Fibroblast of mammary gland (primary cell): ENCODE results near the gene KRT34.

Source experiments
- DNase-seq: peaks from one replicate; pipeline ENCODE4 v3.0.0-alpha.2; 2010; ENCODE audit warnings: low read depth
- H3K4me3 ChIP-seq: 2 replicates; pipeline ENCODE4 v1.5.1; 2011; ENCODE audit warnings: low read depth, mild to moderate bottlenecking, low read length, moderate library complexity; ENCODE audit not compliant: control insufficient read depth
- TF ChIP-seq, protein P1 (sequence below): conservative IDR thresholded peaks from 2 replicates; pipeline ENCODE4 v1.5.1; 2011; ENCODE audit warnings: low read depth, low read length, inconsistent platforms; ENCODE audit not compliant: control insufficient read depth, insufficient read depth

KRT34 gene

DNA sequence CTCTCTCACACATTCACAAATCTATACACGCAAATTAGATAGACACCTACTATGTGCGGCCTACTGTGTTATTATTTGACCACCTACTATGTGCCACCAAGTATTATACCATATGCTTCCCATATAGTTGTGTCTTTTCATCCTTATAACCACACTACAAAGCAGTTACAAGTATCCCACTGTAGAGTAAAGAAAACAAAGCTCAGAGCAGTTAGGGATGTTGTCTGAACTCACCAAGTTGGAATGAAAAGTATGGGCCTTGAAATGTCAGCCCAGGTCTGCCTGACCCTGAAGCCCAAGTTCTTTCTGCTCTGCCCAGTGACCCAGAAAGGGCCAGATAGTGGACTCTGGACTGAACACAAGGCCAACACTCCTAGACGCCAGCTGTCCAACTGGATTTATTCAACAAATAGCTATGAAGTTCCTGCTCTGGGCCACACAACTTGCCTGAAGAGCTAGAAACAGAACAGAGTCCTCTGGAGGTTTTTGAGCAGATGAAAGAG, 33.8 kb upstream of the KRT34 start:
- no peak overlapping the region for H3K4me3 ChIP-seq
- TF ChIP-seq, protein P1, sequence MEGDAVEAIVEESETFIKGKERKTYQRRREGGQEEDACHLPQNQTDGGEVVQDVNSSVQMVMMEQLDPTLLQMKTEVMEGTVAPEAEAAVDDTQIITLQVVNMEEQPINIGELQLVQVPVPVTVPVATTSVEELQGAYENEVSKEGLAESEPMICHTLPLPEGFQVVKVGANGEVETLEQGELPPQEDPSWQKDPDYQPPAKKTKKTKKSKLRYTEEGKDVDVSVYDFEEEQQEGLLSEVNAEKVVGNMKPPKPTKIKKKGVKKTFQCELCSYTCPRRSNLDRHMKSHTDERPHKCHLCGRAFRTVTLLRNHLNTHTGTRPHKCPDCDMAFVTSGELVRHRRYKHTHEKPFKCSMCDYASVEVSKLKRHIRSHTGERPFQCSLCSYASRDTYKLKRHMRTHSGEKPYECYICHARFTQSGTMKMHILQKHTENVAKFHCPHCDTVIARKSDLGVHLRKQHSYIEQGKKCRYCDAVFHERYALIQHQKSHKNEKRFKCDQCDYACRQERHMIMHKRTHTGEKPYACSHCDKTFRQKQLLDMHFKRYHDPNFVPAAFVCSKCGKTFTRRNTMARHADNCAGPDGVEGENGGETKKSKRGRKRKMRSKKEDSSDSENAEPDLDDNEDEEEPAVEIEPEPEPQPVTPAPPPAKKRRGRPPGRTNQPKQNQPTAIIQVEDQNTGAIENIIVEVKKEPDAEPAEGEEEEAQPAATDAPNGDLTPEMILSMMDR = no peak
- no peak for DNase-seq

DNA sequence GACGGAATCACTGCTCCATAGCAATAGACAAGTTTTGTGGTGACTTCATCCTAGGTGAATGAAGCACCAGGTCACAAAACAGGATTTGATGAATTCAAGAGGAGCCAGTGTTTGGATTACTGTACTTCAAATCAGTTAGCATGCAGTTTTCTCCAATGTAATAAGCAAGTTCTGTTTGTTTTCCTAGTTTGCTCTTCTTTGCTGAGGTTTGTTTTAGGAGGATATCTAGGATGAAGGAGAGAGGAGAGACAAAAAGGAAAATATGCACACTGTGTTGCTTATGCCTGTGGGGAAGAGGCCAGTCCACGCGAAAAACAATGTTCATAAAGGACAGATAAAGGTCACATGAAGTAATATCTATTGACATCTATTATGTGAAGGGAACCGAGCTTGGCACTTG, 33.3 kb upstream of the KRT34 start:
- TF ChIP-seq, protein P1 = no peak
- no peak overlapping the region for H3K4me3 ChIP-seq
- DNase-seq = no peak

DNA sequence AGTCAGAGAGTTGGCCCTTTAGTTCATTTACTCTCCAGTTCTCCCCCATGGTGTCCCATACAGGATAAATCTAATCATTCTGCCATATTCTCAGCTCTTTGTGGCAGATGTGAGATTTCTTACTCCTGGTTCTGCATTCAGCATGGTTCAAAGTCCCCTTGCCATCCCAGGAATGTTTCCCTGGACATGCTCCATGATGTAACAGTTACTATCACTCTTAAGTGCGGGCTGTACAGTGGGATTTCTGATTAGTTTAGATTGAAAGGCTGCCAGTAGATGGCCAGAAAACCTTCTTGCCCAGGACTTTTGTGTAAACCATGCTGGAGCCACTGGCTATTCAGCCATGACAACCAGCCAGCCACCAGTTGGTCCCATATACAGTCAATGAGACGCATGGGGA, 31.9 kb upstream of the KRT34 start:
- no peak for DNase-seq
- no peak overlapping the region for H3K4me3 ChIP-seq
- TF ChIP-seq, protein P1 = no peak

DNA sequence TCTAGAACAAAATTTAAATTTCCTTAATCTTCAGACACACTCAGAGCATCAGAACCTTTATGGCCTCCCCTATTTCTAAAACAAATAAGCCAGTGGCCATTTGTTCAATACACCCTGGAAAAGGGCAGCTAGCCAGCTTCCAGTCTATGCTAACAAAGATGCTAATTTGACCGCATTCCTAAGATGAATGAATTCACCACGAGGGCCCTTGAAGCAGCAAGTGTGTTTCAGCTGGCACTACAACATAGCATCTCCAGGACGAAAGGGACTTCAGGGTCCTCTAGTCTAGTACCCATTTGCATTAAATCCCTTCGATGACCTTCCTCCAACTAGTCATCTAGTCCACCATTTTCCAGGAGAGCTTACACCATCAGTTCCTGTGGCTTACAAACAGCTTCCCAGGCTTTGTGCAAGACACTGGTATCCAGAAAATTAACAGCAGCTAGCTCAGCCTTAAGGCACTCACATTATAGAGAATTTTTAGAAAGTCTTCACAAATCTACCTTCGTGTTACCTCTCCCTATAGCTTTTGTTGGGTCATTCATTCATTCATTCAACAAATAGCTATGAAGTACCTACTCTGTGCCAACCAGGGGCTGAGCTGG, 31.3 kb upstream of the KRT34 start:
- DNase-seq = no peak
- H3K4me3 ChIP-seq = no peak overlapping the region
- TF ChIP-seq, protein P1 = no peak

DNA sequence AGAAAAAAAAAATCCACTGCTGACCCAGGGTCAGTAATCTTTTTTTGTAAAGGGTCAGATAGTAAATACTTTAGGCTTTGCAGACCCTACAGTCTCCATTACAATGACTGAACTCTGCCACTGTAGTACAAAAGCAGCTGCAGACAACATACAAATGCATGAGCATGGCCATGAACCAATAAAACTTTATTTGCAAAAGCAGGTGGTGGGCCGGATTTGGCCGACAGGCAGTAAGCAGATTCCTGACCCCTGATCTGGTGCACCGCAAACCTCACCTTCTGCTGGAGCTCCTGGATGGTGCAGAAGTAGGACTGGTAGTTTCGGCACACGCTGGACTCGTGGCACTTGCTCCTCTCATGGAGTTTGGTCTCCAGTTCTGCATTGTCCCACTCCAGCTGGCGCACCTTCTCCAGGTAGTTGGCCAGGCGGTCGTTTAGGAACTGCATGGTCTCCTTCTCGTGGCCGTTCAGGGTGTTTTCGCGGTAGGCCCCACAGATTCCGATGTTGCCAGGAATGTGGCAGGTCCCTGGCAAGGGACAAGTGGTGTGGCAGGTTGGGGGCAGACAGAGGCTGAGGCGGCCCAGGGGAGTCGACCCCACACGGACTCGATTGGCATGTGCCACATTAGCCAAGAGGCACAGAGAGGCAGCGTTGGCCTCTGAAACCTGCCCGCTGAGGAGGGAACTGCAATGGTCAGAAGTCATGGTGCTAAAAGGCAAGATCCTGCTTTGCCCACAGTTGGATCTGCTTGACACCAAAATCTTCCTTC, 29.1 kb upstream of the KRT34 start:
- TF ChIP-seq, protein P1 = no peak
- no peak for DNase-seq
- no peak overlapping the region for H3K4me3 ChIP-seq

DNA sequence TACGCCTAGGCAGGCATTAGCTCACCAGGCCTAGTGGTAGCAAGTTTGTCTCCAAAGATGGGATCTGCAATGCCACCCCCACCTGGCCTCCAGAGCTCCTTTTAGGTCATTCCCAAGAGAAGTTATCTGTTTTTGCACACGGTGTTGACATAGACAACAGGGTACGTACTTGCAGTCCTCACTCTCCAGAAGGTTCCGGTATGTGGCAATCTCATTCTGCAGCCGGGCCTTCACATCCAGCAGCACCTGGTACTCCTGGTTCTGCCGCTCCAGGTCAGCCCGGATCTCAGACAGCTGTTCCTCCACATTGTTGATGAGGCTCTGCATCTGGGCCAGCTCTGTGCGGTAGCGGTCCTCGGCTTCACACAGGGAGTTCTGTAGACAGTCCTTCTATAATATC, 25.1 kb upstream of the KRT34 start:
- TF ChIP-seq, protein P1 = no peak
- DNase-seq = no peak
- H3K4me3 ChIP-seq = no peak overlapping the region
